Parathyroid adenoma (tissue), 2 donors: Measurements from ENCODE around the gene AIFM2.

Experiments used
- H2AFZ ChIP-seq: fragments of 300-600 bp; sonication (generic); one replicate; pipeline ENCODE4 v1.7.0; 2017; ENCODE audit warnings: antibody characterized with exemption, mild to moderate bottlenecking
- H3K27ac ChIP-seq: fragments of 300-600 bp; sonication (generic); one replicate; pipeline ENCODE4 v1.7.0; 2017
- H3K27me3 ChIP-seq: fragments of 300-600 bp; sonication (generic); one replicate; pipeline ENCODE4 v1.7.0; 2017; ENCODE audit warnings: low read length; ENCODE audit not compliant: control insufficient read depth, insufficient read depth
- H3K36me3 ChIP-seq: fragments of 300-600 bp; sonication (generic); one replicate; pipeline ENCODE4 v1.7.0; 2017; ENCODE audit warnings: low read length; ENCODE audit not compliant: control insufficient read depth, insufficient read depth
- H3K4me1 ChIP-seq: fragments of 300-600 bp; sonication (generic); one replicate; pipeline ENCODE4 v1.7.0; 2017; ENCODE audit warnings: control low read depth
- H3K4me2 ChIP-seq: fragments of 300-600 bp; sonication (generic); one replicate; pipeline ENCODE4 v1.7.0; 2017; ENCODE audit warnings: low read length
- H3K4me3 ChIP-seq: fragments of 300-600 bp; sonication (generic); one replicate; pipeline ENCODE4 v1.7.0; 2017; ENCODE audit warnings: low read depth, low read length
- H3K79me2 ChIP-seq: fragments of 300-600 bp; sonication (generic); one replicate; pipeline ENCODE4 v1.7.0; 2017; ENCODE audit warnings: control low read depth
- H3K9ac ChIP-seq: fragments of 300-600 bp; sonication (generic); one replicate; pipeline ENCODE4 v1.7.0; 2017; ENCODE audit warnings: mild to moderate bottlenecking
- H3K9me3 ChIP-seq: fragments of 300-600 bp; sonication (generic); one replicate; pipeline ENCODE4 v1.7.0; 2017; ENCODE audit warnings: low read length; ENCODE audit not compliant: control insufficient read depth
- TF ChIP-seq, protein P1 (sequence below): fragments of 300-600 bp; sonication (generic); IDR thresholded peaks from one replicate; pipeline ENCODE4 v1.7.0; 2017; ENCODE audit warnings: antibody characterized with exemption, mild to moderate bottlenecking
- donor health status: primary hyperparathyroidism.

AIFM2 gene

GRCh38 chr10:70144372-70145110 is 11.9 kb upstream of the AIFM2 start:
- Histone ChIP-seq H3K9ac (no peak overlapping the region), H3K27me3 (no peaks in the 10 kb centered on the region), H3K4me2 (no peak overlapping the region), H2AFZ (peak overlapping the region; percentile 92), H3K9me3 (no peaks in the 10 kb centered on the region), H3K4me3 (peak overlapping the region; percentile 70), H3K27ac (no peak overlapping the region), H3K36me3 (no peaks in the 10 kb centered on the region), H3K4me1 (peaks cover 9% of the 10 kb centered on the region), H3K79me2 (peaks cover 17% of the 10 kb centered on the region)
- TF ChIP-seq, protein P1, sequence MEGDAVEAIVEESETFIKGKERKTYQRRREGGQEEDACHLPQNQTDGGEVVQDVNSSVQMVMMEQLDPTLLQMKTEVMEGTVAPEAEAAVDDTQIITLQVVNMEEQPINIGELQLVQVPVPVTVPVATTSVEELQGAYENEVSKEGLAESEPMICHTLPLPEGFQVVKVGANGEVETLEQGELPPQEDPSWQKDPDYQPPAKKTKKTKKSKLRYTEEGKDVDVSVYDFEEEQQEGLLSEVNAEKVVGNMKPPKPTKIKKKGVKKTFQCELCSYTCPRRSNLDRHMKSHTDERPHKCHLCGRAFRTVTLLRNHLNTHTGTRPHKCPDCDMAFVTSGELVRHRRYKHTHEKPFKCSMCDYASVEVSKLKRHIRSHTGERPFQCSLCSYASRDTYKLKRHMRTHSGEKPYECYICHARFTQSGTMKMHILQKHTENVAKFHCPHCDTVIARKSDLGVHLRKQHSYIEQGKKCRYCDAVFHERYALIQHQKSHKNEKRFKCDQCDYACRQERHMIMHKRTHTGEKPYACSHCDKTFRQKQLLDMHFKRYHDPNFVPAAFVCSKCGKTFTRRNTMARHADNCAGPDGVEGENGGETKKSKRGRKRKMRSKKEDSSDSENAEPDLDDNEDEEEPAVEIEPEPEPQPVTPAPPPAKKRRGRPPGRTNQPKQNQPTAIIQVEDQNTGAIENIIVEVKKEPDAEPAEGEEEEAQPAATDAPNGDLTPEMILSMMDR = no peak

GRCh38 chr10:70142555-70142954 is 9.9 kb upstream of the AIFM2 start:
- H3K4me1 ChIP-seq = peaks cover 9% of the 10 kb centered on the region
- H3K79me2 ChIP-seq = peaks cover 20% of the 10 kb centered on the region
- TF ChIP-seq, protein P1 = no peak
- no peaks in the 10 kb centered on the region for H3K36me3 ChIP-seq
- H3K4me3 ChIP-seq = no peak overlapping the region
- no peak overlapping the region for H3K9ac ChIP-seq
- H2AFZ ChIP-seq = no peak overlapping the region
- no peak overlapping the region for H3K4me2 ChIP-seq
- H3K27me3 ChIP-seq = no peaks in the 10 kb centered on the region
- H3K9me3 ChIP-seq = no peaks in the 10 kb centered on the region
- H3K27ac ChIP-seq = no peak overlapping the region

- Histone ChIP-seq H3K4me3 (no peak overlapping the region), H3K27me3 (no peaks in the 10 kb centered on the region), H3K9ac (no peak overlapping the region), H3K4me1 (peaks cover 9% of the 10 kb centered on the region), H3K4me2 (no peak overlapping the region), H3K36me3 (no peaks in the 10 kb centered on the region), H3K79me2 (peaks cover 20% of the 10 kb centered on the region), H3K9me3 (no peaks in the 10 kb centered on the region), H2AFZ (no peak overlapping the region), H3K27ac (no peak overlapping the region)
- TF ChIP-seq, protein P1 = no peak
Observed at GRCh38 chr10:70140297-70140696, 7.7 kb upstream of the AIFM2 start.

- peaks cover 16% of the 10 kb centered on the region for H3K79me2 ChIP-seq
- no peaks in the 10 kb centered on the region for H3K27me3 ChIP-seq
- no peak overlapping the region for H3K9ac ChIP-seq
- TF ChIP-seq, protein P1 = no peak
- no peak overlapping the region for H2AFZ ChIP-seq
- no peaks in the 10 kb centered on the region for H3K9me3 ChIP-seq
- H3K4me2 ChIP-seq = no peak overlapping the region
- no peak overlapping the region for H3K4me3 ChIP-seq
- H3K36me3 ChIP-seq = no peaks in the 10 kb centered on the region
- no peak overlapping the region for H3K27ac ChIP-seq
- peaks cover 6% of the 10 kb centered on the region for H3K4me1 ChIP-seq
Observed at GRCh38 chr10:70139997-70140250, 7.3 kb upstream of the AIFM2 start.
